IPS-11a (cell line): ENCODE measurements around the gene SLX9.

Experiments used
- H3K4me3 ChIP-seq: one replicate; pipeline ENCODE4 v1.5.1; 2013; ENCODE audit warnings: low read depth, low read length, control low read depth

SLX9 gene

DNA sequence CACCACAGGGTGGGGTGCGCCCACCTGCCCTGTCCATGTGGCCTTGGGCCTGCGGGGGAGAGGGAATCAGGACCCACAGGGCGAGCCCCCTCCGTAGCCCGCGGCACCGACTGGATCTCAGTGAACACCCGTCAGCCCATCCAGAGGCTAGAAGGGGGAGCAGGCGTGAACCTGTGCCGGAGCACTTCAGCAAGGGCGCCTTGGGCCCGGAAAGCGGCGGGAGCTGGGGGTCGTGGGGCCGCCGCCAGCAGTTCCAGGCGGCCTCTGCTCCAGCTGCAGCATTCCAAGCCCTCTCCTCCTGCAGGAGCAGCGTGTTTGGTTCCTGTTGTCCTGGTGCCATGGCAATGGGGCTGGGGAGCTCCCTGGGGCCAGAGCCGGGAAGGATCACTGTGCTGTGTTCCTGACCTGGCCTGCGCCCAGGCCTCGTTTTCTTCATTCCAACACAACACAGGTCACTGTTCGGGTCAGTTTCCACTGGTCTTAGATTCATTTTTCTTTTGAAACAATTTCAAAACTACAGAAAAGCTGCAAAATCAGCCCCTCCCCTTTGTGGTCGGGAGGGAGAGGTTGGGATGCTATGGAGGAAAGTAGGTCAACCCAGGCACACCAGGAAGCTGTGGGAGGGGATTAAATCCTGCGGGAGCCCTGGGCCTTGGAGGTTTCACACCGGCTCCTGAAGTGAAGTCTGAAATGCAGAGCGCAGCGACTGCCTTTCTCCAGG, 18.8 kb downstream of the SLX9 start:
- H3K4me3 ChIP-seq: no peak overlapping the region

DNA sequence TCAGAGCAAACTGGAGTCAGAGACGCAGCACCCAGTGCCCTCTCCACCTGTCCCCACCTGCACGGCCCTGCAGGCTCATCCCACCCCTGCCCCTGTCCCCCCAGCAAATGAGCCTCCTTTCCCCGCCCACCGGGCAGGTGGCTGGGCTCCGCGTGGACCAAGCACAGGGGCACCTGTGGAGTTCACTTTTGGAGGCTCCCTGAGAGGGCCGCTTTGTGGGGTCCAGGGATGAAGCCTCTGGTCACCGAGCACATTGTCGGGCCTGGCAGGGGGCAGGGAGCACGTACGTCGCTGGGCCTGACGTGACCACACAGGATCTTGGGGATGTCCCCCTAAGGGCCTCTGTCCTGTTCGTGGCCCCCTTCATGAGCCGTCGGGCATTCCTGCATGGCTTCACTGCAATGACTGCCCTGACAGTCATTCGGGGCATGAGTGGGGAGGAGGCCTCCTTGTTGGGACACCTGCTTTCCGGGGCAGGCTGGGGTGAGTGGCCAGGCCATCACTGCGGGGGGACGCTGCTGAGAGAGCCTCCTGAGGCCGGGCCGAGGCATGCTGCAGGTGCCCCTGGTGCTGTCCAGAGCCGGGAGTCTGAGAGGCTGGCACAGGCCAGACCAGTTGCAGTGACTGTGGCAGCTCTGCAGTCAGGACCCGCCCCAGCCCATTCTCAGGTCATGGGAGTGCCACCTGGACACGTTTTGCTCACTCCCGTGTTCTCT, 19.7 kb downstream of the SLX9 start:
- no peak overlapping the region for H3K4me3 ChIP-seq

DNA sequence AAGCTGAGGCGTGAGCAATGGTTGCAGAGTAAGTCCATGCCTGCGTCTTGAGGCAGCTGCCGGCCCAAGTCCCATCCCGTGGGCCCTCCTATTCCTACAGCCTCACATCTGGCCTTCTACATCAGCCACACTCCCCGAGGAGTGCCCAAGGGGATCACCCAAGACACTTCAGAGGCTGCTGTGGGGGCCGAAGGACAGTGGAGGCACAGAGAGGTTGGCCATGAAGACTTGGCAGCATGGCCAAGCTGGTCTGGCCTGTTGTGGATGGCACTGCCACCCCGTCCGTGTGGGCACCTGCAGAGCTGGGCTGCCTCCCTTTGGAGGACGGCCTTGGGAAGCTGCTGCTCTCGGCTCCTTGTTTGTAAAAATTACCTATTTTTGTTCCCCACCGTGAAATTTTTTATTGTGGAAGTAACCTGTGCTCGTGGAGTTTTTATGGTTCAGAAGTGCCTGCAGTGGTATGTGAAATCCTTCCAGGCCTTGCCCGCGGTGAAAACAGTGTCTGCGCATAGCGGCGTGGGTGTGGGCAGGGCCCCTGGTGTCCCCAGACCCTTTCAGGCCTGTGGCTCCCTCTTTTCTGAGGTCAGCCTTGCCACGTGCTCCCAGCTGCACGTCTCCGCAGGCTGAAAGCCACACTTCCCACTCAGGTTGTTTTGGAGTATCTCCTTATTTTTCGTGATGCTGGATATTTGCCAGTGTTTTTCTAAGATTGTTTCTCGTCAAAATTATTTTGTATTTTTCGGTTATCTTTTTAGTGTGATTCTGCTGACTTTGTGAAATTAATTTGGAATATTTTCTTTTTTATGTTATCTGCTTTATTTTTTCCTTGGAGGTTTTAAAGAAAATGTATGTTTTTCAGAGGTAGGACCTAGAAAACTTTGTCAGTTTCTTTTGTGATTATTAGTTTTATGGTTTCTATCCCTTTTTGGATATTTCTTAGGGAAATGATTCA, 20.6 kb downstream of the SLX9 start:
- no peak overlapping the region for H3K4me3 ChIP-seq

DNA sequence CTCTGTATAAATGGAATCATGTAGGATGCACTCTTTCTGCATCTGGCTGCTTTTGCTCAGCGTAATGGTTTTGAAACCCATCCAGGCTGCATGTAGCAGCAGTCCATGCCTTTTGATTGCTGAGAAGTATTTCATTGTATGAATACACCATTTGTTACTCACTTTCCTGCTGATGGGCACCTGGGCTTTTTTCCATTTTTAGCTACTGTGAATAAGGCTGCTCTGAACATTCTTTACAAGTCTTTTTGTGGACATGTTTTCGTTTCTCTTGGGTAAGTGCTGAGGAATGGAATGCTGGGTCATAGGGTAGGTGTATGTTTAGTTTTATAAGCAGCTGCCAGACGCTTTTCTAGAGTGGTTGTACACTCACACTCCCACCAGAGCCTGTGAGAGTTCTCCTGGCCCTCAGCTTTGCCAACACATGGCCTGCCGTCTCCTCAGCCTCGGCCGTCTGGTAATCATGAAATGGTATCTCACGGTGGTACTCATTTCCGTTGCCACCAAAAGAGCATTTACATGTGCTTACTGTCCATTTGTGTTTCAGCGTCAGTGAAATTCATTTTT, 22.7 kb downstream of the SLX9 start:
- no peak overlapping the region for H3K4me3 ChIP-seq

DNA sequence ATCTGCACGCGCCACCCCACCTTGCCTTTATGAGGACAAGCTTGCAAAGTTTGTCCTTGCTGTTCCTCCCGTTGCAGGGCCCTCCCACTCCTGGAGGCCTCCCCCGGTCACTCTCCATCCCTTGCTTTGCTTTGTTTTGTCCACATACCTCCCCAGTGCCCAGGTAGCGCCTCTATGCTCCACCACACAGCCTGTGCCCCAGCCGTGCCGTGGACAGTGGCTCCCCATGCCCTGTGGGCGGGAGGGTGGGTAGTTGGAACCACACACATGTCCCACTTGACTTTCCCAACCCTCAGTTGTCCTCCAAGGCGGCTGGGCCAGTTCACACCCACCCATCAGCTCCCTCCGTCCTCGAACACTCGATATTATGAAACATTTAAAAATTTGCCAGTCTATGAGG, 24.6 kb downstream of the SLX9 start:
- H3K4me3 ChIP-seq: no peak overlapping the region

DNA sequence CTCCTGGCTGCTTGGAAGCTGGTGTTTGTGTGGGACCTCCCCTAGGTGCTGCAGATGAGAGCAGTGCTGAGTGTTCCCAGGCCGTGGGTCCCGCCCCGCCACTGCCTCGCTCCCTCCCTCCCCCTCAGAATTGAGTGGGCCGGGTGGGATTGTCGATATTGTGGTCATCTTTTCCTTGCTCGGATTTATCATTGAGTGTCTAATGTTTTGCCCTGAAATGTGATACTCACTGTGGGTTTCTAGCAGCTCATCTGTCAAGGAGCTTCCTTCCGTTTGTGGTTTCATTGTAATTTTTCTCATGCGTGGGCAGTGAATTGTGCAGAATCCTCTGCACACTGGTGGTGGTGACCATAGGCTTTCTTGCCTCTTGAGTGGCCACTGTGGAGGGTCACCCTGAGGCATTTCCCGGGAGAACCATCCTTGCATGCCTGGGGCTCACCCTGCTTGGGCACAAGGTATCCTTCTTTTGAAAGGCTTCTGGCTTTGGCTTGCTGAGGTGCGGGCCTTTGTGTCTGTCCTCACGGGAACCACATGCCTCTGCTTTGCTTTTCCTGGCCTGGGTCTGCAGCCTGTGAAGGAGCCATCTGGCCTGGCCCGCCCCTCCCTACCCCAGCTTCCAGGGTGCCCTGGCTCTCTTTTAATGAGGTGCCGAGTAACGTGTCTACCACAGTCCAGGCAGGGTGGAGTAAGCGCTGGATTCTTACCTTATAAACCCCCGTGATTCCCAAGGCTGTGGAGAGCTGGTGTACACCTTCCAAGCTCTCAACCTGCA, 25.6 kb downstream of the SLX9 start:
- no peak overlapping the region for H3K4me3 ChIP-seq

DNA sequence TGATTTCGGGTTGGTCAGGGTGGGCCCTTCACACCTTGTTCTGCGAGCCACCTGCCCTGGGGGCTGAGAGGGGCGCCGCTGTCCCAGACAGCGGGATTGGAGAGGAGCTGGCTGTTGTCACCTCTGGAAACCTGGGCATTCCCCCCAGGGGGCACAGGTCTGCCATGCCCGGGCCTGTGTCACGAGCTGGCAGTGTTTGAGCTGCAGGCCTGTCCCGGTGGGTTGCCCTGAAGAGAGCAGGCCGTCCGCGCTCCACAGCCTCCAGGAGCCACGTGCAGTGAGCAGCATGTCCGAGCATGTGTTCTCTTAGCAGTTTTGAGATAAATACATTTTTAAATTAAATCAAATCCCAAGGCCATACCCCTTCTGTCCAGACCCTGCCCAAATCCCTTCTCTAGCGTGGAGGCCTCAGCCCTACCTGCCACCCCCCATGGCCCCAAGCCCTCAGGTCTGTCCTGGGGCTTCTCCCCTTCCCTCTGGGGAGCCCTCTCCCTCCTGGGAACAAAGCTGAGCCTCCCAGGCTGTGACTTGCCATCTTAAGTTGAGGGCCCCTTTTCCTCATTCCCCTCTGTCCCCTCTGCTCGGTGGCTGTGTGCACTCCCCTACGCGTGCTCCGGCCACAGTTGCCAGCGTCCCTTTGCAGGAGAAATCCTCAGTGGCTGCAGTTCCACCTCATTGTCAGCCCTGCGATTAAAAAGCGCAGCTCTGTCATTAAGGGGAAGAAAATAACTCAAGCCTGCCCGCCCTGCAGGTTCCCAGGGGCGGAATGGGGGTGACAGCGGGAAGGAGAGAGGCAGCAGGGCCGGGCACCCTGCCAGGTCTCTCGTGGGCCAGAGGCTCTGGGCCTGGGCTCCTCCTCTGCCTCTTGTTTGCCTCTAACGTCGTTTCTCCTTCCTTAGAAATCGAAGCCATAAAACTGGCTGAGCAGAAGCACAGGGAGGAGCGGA, 26.6 kb downstream of the SLX9 start:
- no peak overlapping the region for H3K4me3 ChIP-seq

DNA sequence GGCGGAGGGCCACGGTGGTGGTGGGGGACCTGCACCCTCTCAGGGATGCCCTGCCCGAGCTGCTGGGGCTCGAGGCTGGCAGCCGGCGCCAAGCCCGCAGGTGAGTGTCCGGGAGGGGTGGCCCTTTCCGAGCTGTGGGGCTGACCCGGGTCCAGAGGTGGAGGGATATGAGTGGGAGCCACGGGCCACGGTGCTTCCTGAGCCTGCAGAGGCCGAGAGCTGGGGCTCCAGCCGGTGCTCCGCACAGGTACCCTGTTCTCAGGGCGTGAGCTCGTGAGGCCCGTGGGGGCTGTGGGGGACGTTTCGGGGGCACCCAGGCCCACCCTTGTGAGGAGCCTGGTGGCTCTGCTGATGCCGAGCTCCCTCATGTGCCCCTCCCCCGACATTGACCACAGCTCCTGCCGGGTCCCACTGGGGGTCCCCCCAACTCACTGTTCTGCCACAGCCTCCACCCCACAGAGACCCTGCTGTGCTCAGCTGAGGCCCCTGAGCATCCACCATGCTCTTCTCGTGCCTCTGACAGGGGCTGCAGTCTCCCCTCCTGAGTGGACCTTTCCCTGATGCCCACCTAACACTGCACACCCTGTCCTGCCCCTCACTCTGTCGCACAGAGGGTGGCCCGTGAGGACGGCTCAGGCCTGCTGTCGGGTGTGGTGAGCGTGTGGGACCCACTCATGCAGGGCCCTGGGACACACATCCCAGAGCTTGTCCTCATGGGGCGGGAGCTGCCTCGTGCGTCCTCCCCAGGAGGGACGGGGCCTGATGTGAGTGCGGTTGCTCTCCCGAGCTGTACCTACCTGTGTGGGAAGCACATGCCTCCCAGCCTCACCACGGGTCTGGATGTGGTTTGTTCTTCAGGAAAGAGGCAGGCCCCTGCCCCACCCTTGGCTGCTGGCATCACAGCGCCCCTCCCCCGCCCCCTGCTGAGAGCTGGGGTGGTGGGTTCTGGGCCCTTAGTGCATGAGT, 27.5 kb downstream of the SLX9 start:
- no peak overlapping the region for H3K4me3 ChIP-seq

DNA sequence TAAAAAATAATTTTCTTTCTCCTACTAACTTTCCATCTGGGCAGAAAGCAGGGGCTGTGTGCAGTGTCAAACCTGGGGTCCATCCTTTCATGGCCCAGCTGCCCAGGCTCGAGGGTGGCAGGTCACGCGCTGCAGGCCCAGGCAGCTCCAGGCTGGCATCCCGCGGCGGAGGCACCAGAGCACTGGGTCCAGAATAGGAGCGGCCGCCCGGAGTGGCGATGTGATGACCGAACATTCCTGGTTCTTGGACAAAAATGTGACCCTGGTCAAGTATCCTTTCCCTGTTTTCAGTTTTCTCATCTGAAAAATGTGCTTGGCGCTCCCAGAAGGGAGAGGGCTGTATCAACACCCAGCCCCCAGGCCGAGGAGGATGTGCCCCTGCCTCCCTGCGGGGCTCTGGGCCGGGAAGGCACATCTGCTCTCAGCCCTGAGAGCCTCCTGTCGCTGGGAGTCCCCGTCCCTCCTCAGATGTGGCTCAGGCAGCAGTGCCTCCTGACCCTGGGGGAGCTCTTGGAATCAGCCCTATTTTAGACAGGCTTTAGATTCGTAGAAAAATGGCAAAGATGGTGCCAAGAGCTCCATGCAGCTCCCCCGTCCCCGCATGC, 29.3 kb downstream of the SLX9 start:
- no peak overlapping the region for H3K4me3 ChIP-seq

DNA sequence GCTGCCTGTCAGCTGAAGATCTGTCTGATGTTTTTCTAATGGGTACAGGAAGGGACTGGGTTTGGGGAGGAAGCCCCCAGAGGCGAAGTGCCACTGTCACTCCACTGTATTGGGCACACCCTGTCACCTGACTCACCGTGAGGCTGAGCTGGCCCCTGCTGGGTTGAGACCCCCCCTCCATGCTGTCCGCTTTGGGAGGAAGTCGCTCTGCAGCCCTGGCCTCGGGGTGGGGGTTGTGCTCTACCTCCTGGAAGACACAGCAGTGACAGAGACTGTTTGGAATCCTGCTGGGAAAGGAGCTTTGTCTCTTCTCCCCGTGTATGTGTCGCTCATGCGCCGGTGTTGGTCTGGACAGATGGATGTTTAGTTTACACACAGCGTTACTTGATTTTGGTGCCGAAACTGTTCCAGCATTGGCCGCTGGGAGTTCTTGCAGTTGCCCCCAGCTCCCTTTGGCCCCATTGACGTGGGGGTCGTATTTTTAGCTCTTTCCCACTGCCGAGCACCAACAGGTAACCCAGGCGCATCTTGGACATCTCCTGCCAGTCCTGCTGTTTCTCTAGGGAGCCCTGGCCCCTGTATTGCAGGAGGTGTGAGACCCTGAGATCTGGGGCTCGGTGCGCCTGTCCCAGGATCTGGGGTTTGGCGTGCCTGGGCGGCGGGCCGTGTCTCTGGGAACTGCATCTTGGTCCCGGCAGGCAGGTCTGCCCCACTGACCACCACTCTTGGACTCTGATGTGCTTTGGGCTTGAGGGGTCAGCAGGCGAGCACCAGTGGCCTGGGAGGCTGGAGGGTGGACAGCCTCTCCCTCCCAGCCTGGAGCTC, 30.3 kb downstream of the SLX9 start:
- no peak overlapping the region for H3K4me3 ChIP-seq

DNA sequence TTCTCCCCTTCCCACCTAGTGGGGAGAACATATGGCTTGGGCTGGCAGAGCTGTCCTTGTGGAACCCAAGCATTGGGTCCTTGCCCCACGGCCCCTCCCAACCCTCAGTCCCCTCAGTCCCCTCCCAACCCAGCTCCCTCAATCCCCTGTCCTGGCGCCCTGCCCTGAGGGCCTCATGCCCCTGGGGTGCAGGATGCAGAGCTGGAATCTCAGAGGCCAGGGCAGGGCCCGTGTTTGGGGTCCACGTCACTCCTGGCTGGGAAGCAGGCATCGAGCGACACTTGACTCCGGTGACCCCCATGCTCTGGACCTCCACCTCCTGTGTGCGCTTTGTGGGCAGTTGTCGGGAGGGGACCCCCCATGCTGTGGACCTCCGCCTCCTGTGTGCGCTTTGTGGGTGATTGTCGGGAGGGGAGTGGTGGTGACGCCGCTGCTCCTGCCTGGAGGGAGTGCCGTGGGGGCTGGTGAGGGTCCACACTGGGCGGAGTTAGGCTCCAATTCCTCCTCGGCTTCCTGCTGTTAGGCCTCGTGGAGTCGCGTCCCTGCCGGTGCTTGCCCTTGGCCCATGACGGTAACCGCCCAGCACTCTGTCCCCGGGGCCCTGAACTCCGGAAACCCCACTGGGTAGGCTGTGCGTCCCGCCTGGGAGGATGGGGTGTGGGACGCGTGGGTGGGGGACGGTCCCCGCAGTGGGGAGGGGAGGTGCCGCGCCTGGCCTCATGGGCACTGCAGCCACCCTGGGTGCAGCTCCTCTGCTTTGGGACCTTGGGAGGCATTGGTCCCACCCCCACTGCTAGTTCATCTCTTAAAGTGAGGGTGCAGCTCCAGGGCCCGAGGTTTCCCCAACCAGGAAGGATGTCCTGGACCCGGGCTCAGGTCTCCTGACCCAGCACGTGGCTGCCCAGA, 31.2 kb downstream of the SLX9 start:
- H3K4me3 ChIP-seq: no peak overlapping the region

DNA sequence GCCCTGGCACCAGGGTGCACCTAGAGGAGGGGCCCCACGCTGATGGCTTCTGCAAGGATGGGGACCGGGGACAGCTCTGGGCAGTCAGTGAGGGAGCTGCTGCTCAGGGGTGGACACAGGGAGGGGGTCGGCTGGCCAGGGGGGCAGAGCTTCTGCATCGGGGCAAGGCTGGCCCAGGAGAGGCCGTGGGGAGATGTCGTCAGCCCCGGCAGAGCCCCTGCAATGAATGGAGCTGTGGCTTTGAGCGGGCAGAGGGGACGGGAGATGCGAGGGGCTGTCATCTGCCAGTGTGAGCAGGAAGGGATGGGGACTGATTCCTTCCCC, 31.8 kb downstream of the SLX9 start:
- no peak overlapping the region for H3K4me3 ChIP-seq

DNA sequence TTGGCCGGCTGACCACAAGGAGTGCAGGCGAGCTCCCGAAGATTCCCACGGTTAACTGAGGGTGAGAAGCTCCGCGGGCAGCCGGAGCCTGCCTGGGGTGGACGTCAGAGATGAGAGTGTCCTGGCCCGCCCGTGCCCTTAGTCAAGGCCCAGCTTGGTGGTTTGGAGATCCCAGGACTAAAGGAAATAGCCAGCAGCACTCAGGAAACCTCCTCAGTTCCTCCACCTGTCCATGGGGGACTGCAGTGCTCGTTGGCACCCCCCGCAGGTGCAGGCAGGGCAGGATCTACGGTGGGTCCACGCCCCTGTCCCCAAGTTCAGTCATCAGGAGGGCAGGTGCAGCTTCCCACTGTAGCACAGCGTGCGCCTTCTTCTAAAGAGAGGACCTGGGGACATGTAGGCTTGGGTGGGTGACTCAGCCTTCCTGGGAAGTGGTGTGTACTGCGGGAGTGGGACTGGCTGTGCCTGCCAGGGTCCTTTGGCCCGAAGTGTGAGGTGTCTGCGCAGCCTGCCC, 32.5 kb downstream of the SLX9 start:
- H3K4me3 ChIP-seq: no peak overlapping the region

DNA sequence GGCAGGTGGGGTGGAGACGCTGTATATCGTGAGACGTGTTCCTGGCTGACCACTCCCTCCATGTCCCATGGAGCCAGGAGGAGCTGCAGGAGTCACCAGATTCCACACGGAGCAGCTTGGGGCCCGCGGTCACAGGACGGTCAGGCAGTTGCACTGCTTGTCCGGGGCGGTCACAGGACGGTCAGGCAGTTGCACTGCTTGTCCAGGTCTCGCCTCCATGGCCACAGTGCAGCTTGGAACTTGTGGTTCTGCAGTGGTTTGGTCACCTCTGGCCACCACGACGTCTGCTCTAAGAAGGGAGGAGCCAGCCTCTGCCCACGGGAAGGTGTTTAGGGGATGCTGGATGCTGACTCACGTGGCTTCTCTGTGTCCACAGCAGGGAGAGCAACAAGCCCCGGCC, 33.0 kb downstream of the SLX9 start:
- no peak overlapping the region for H3K4me3 ChIP-seq

DNA sequence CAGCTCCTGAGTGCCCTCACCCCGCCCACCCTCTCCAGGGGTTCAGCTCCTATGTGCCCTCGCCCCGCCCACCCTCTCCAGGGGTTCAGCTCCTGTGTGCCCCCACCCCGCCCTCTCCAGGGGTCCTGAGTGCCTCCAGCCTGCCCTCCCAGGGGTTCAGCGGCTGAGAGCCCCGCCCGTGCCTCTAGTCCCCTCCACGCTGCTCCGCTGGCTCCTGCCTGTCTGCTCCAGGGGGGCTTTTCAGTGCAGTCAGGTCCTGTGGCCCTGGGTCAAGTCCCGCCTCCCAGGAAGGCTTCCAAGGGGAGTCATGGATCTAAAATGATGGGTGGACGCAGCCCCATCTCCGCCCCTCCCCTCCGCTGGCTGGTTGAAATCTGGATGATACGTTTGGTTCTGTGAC, 33.8 kb downstream of the SLX9 start:
- H3K4me3 ChIP-seq: no peak overlapping the region

DNA sequence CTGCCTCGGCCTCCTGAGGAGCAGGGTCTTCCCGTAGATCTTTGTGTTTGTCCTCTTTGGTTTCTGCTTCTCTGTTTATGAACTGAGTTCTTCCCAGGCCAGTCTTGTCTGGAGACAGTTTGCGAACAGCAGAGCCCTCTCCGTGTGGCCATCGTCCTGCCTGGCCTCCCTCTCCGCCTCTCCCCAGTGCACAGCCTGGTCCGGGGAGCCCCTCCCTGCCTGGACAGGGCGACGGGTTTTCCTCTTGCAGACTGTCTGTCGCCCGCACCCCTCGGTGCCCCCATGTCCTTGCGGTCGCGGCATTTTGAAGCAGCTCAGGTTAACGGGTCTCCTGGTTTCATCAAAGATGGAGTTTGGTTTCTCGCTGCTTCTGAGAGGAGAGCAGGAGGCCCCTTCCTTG, 34.8 kb downstream of the SLX9 start:
- H3K4me3 ChIP-seq: no peak overlapping the region
